Cardiac fibroblast (primary cell): Measurements from ENCODE around the gene PCCB.

ENCODE experiments used
- DNase-seq, 2 donors: peaks; one replicate each; pipeline versions ENCODE4 v3.0.0 to v3.0.0-alpha.2; 2010; ENCODE audit warnings: low read depth in 2 of 2
- H3K4me3 ChIP-seq, 2 donors: replicated peaks in 1 of 2; 1 replicate in 1 of 2; 2 replicates in 1 of 2; pipeline ENCODE4 v1.5.1; 2011; ENCODE audit warnings: low read depth in 2 of 2, low read length in 2 of 2, mild to moderate bottlenecking in 2 of 2, moderate library complexity in 1 of 2
- TF ChIP-seq, protein P1 (sequence below): IDR thresholded peaks from one replicate; pipeline ENCODE4 v1.5.1; 2011; ENCODE audit warnings: low read depth, mild to moderate bottlenecking, low read length, inconsistent platforms

The PCCB gene

GRCh38 chr3:136283627-136284026 lies 33.5 kb downstream of the PCCB start:
- TF ChIP-seq, protein P1, sequence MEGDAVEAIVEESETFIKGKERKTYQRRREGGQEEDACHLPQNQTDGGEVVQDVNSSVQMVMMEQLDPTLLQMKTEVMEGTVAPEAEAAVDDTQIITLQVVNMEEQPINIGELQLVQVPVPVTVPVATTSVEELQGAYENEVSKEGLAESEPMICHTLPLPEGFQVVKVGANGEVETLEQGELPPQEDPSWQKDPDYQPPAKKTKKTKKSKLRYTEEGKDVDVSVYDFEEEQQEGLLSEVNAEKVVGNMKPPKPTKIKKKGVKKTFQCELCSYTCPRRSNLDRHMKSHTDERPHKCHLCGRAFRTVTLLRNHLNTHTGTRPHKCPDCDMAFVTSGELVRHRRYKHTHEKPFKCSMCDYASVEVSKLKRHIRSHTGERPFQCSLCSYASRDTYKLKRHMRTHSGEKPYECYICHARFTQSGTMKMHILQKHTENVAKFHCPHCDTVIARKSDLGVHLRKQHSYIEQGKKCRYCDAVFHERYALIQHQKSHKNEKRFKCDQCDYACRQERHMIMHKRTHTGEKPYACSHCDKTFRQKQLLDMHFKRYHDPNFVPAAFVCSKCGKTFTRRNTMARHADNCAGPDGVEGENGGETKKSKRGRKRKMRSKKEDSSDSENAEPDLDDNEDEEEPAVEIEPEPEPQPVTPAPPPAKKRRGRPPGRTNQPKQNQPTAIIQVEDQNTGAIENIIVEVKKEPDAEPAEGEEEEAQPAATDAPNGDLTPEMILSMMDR = no peak
- H3K4me3 ChIP-seq = no peak overlapping the region
- DNase-seq = no peak

DNA sequence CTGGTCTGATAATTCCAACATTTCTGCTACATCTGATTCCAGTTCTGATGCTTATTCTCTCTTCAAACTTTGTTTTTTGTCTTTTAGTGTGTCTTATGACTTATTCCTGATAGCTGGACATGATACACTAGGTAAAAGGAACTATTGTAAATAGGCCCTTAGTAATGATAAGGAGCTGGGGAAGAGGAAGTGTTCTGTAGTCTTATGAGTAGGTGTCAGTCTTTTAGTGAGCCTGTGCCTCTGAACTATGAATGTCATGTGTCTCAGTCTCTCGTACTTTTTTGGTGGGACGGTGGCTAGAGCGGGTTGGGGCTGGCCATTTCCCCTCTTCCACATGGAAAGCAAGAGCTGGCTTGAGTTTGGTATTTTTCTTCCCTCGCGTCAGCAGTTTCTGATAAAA lies 41.2 kb downstream of the PCCB start:
- H3K4me3 ChIP-seq = no peak overlapping the region
- TF ChIP-seq, protein P1 = no peak
- DNase-seq = no peak

DNA sequence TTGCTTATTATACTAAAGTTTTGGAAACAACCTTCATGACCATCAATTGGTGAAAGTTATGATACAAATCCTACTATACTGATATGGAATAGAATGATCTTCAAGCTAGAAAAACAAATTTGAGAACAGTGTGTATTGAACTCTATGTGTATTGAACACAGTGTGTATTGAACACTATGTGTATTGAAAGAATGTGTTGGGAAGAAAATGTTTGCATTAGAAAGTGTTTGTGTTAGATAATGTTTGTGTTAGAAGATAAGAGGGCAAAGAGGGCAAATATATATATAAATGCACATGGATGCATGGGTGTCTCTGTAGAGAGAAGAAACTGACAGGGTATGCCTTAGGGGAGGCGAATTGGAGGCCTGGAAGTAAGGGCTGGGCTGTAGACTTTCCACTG lies 42.4 kb downstream of the PCCB start:
- H3K4me3 ChIP-seq = no peak overlapping the region
- DNase-seq = no peak

GRCh38 chr3:136293279-136293678 lies 43.1 kb downstream of the PCCB start:
- no peak overlapping the region for H3K4me3 ChIP-seq
- DNase-seq = no peak
- TF ChIP-seq, protein P1 = no peak

More for the DNA sequence above, 42.4 kb downstream of the PCCB start:
- TF ChIP-seq, protein P1 = no peak

- TF ChIP-seq, protein P1 = no peak
- no peak overlapping the region for H3K4me3 ChIP-seq
- no peak for DNase-seq
These were observed 44.0 kb downstream of the PCCB start for GRCh38 chr3:136294176-136294575.

DNA sequence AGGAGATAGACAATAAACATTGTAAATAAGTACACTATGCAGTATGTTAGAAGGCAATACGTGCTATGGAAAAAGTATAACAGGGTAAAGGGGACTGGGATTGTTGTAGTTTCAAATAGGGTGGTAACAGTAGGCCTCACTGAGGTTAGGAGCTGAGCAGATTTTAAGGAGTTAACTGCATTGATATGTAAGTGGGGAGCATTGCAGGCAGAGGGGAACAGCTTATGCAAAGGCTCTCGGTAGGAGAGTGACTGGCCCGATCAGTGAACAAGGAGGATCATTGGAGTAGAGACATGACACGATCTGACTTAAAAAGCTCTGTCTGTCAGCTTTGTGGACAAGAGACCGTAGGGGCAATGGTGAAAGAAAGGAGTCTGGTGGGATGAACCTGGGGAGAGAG lies 46.8 kb downstream of the PCCB start:
- TF ChIP-seq, protein P1 = no peak
- H3K4me3 ChIP-seq = no peak overlapping the region
- no peak for DNase-seq

DNA sequence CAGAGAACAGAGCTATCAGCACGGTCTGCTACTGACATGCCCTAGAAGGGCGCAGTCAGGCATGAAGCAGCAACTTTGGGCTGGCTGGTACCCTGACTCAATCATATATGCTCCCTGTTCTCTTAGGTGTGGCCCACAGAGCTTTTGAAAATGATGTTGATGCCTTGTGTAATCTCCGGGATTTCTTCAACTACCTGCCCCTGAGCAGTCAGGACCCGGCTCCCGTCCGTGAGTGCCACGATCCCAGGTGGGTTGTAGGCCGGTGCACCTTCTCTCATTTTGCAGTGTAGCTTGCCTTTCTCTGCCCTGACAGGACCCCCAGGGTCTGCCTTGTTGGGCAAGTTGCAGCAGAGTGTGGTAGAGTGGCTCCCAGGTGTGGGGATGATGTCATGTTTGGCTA lies 47.7 kb downstream of the PCCB start:
- TF ChIP-seq, protein P1 = no peak
- no peak overlapping the region for H3K4me3 ChIP-seq
- no peak for DNase-seq
